HG02973 (cell line): ENCODE measurements around the gene SNX27.
"Not testable (repeated sequence)": the region's sequence is repeated elsewhere in the genome, so short reads cannot be mapped to it uniquely, and the experiment has no call there.

Experiments used
- ATAC-seq: cut with Tn5 transposase; IDR thresholded peaks from one replicate; pipeline ENCODE4 v1.9.1; 2021; ENCODE audit warnings: moderate library complexity; ENCODE audit not compliant: unreplicated experiment

The SNX27 gene

GRCh38 chr1:151638074-151638775, 26.4 kb downstream of the SNX27 start:
- no peak for ATAC-seq

GRCh38 chr1:151638812-151639211, 27.0 kb downstream of the SNX27 start:
- ATAC-seq, result no peak

GRCh38 chr1:151639466-151639865, 27.6 kb downstream of the SNX27 start:
- ATAC-seq, result no peak

GRCh38 chr1:151641229-151641628, 29.4 kb downstream of the SNX27 start:
- ATAC-seq, result no peak

GRCh38 chr1:151643085-151643484, 31.2 kb downstream of the SNX27 start:
- ATAC-seq, result not testable (repeated sequence)

- no peak for ATAC-seq
Measured at GRCh38 chr1:151644001-151644400, 32.2 kb downstream of the SNX27 start.

- no peak for ATAC-seq
Measured at GRCh38 chr1:151653397-151653796, 41.5 kb downstream of the SNX27 start.

GRCh38 chr1:151655371-151655770, 43.5 kb downstream of the SNX27 start:
- no peak for ATAC-seq

GRCh38 chr1:151661751-151662150, 49.9 kb downstream of the SNX27 start:
- ATAC-seq, result no peak

GRCh38 chr1:151668090-151668489, 56.2 kb downstream of the SNX27 start:
- ATAC-seq, result no peak

GRCh38 chr1:151670036-151670675, 58.3 kb downstream of the SNX27 start:
- ATAC-seq, result not testable (repeated sequence)

- no peak for ATAC-seq
Measured at GRCh38 chr1:151673407-151673806, 61.6 kb downstream of the SNX27 start.

- no peak for ATAC-seq
Measured at GRCh38 chr1:151680391-151680790, 68.5 kb downstream of the SNX27 start.

GRCh38 chr1:151680826-151681225, 69.0 kb downstream of the SNX27 start:
- no peak for ATAC-seq

GRCh38 chr1:151681923-151682322, 70.1 kb downstream of the SNX27 start:
- ATAC-seq, result no peak

- not testable (repeated sequence) for ATAC-seq
Measured at GRCh38 chr1:151682901-151683300, 71.1 kb downstream of the SNX27 start.

GRCh38 chr1:151684128-151684527, 72.3 kb downstream of the SNX27 start:
- ATAC-seq, result no peak

GRCh38 chr1:151686561-151686960, 74.7 kb downstream of the SNX27 start:
- no peak for ATAC-seq

- ATAC-seq, result no peak
Measured at GRCh38 chr1:151689494-151689893, 77.6 kb downstream of the SNX27 start.

- ATAC-seq, result no peak
Measured at GRCh38 chr1:151692226-151692625, 80.4 kb downstream of the SNX27 start.

- ATAC-seq, result no peak
Measured at GRCh38 chr1:151693057-151693651, 81.3 kb downstream of the SNX27 start.

- no peak for ATAC-seq
Measured at GRCh38 chr1:151701515-151701914, 89.7 kb downstream of the SNX27 start.
